Regular cardiac myocyte (primary cell): Measurements from ENCODE around the gene ZNF331. TPM values are rescaled to one million over a fixed set of nuclear protein-coding genes. Genes with fewer than 3 reads are reported as not detected.

Source experiments
- total RNA-seq: library from RNA; depleted of rRNA; stranded (reverse); fragments of >200 nt; gene quantifications from 2 replicates; pipeline ENCODE4 v1.2.3, GENCODE V29; 2014

ZNF331 gene
- total RNA-seq, result 9.6 and 17.5 TPM in 2 replicates

GRCh38 chr19:53537521-53538377, at the start of gene ZNF331:
TSS of gene ZNF331 (plus strand) at chr19:53538145. CDS start at chr19:53569377, 31,232 bp downstream.

Other genes starting within 250 kb of the ZNF331 start
- 9.6 and 9.9 TPM in 2 replicates for gene ZNF845, start 204.4 kb upstream of the ZNF331 start, total RNA-seq
- gene ZNF525, start 172.4 kb upstream of the ZNF331 start, total RNA-seq, result 6.9 and 12.7 TPM in 2 replicates
- 14.6 and 16.6 TPM in 2 replicates for gene ZNF765, start 143.0 kb upstream of the ZNF331 start, total RNA-seq
- 11.7 and 17.5 TPM in 2 replicates for gene ZNF761, start 106.2 kb upstream of the ZNF331 start, total RNA-seq
- 4.2 and 4.4 TPM in 2 replicates for gene ZNF813, start 70.4 kb upstream of the ZNF331 start, total RNA-seq
- not detected in 2 replicates for gene DPRX, start 93.9 kb downstream of the ZNF331 start, total RNA-seq